ENCODE measurements around the gene PPP4R4.

GRCh38 chr14:94138251-94138650 is 35.9 kb upstream of the PPP4R4 start:
- TF ChIP-seq EZH2phosphoT487 (conservative IDR thresholded peaks at IDR 0.05; ENCODE audit: low read length) = no peak
- no peak for TF ChIP-seq CTCF (IDR thresholded peaks at IDR 0.05; ENCODE audit: insufficient read depth, low read length, poor library complexity, severe bottlenecking)
